Natural killer cell (primary cell): ENCODE data around the gene LMX1A. TPM values are rescaled to one million over a fixed set of nuclear protein-coding genes. Genes with fewer than 3 reads are reported as not detected.

Experiments used
- ATAC-seq, 3 donors: fragments of 150-1000 bp in 2 of 3; fragments of 200-7000 bp in 1 of 3; cut with Tn5 transposase; 1 replicate in 1 of 3; 2 replicates in 2 of 3; pipeline ENCODE4 v1.10.0; 2021; ENCODE audit warnings: mild to moderate bottlenecking in 2 of 3, moderate library complexity in 2 of 3
- DNase-seq, 2 donors: peaks; one replicate each; pipeline versions ENCODE4 v3.0.0 to v3.0.0-alpha.2; 2013 to 2021; ENCODE audit warnings: mixed read lengths in 1 of 2
- H3K27ac ChIP-seq: one replicate; pipeline ENCODE4 v1.5.1; 2013; ENCODE audit warnings: mild to moderate bottlenecking, low read length
- H3K27me3 ChIP-seq: one replicate; pipeline ENCODE4 v1.6.1; 2013; ENCODE audit warnings: low read length; ENCODE audit not compliant: control insufficient read depth, insufficient read depth
- H3K36me3 ChIP-seq: one replicate; pipeline ENCODE4 v1.6.1; 2013; ENCODE audit warnings: low read length; ENCODE audit not compliant: control insufficient read depth, insufficient read depth
- H3K4me1 ChIP-seq: one replicate; pipeline ENCODE4 v1.6.1; 2013; ENCODE audit warnings: low read length; ENCODE audit not compliant: control insufficient read depth, insufficient read depth
- H3K4me3 ChIP-seq: one replicate; pipeline ENCODE4 v1.5.1; 2013; ENCODE audit warnings: low read length
- H3K9me3 ChIP-seq: one replicate; pipeline ENCODE4 v1.6.1; 2013; ENCODE audit warnings: low read length; ENCODE audit not compliant: control insufficient read depth, insufficient read depth
- H3K27ac Mint-ChIP-seq, 2 donors: one replicate each; pipeline ENCODE4 v1.8.0; 2022; ENCODE audit warnings: mild to moderate bottlenecking in 2 of 2, mixed read lengths in 2 of 2, moderate library complexity in 1 of 2
- H3K27me3 Mint-ChIP-seq, 2 donors: one replicate each; pipeline ENCODE4 v1.8.0; 2022; ENCODE audit warnings: low read depth in 2 of 2, mixed read lengths in 2 of 2
- H3K36me3 Mint-ChIP-seq: one replicate; pipeline ENCODE4 v1.8.0; 2022; ENCODE audit warnings: mixed read lengths
- H3K4me1 Mint-ChIP-seq, 2 donors: one replicate each; pipeline ENCODE4 v1.8.0; 2022; ENCODE audit warnings: mixed read lengths in 2 of 2
- H3K4me3 Mint-ChIP-seq: one replicate; pipeline ENCODE4 v1.8.0; 2022; ENCODE audit warnings: mild to moderate bottlenecking, moderate library complexity, mixed read lengths
- H3K9me3 Mint-ChIP-seq, 2 donors: one replicate each; pipeline ENCODE4 v1.8.0; 2022; ENCODE audit warnings: mixed read lengths in 2 of 2
- WGBS: methylation state at CpG from one replicate; pipeline ENCODE4 v1.1.7; 2013; ENCODE audit warnings: missing lambda C conversion rate; ENCODE audit not compliant: insufficient coverage; 5-methylcytosine and 5-hydroxymethylcytosine counted together
- intact Hi-C: fragments of 100-400 bp; cut with micrococcal nuclease; formaldehyde crosslinking; loops from one replicate; pipeline ENCODE4 v1.14.2; 2022
- total RNA-seq, 4 donors: library from RNA; stranded (reverse); fragments of 120-200 nt in 1 of 4; gene quantifications; one replicate each; pipeline versions ENCODE4 v1.2.3 to v1.2.4, GENCODE V29; 2013 to 2022
- TF ChIP-seq, protein P1 (sequence below): fragments of 200-600 bp; IDR thresholded peaks from one replicate; pipeline ENCODE4 v1.8.0; 2022; ENCODE audit warnings: antibody characterized with exemption

LMX1A gene
- total RNA-seq, 3 donors from 2014 or later (not counting 1 experiment from before 2014, with no cell fraction given): not detected

DNA sequence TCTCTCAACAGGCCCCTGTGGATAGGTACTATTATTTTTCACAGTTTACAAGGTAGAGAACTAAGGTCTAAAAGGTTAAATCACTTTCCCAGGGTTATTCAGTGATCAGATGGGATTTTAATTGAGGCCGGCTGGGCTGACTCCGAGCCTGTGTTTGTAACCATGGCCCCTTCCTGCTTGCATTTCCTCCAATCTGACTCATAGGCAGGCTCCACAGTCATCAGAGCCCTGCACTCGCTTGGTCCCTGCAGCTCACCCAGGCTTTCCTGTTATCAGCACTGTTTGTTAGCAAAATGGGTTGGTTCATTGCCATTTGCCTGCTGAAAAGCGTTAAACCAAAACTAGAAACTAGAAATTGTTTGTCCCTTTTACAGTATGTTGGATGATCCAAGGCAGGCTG, 41.4 kb upstream of the LMX1A start:
- peaks cover 4% of the 10 kb centered on the region for H3K27me3 ChIP-seq

DNA sequence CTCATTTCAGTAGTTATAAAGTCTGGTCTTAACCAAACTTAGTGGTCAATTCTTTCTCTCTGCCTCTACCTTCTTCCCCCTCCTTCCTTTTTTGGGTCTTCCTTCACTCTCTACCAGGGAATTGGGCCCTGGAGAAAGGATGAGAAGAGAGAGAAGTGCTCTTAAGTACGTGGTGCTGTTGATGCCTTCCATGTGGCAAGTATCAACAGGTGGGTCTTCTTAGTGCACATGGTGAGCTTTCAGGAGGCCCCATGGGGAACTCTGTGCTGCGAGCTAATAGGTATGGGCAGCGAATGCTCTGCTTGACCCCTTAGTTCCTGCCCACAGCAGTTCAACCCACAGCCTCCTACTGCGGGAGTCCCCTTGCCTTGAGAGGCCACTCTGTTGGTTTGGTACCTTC, 39.4 kb upstream of the LMX1A start:
- Mint-ChIP-seq H3K27ac (no peak overlapping the region), H3K4me1 (peaks cover 13 to 19% of the 10 kb centered on the region in 2 donors), H3K36me3 (no peaks in the 10 kb centered on the region), H3K9me3 (no peaks in the 10 kb centered on the region), H3K27me3 (peaks cover 32 to 48% of the 10 kb centered on the region in 2 donors), H3K4me3 (no peak overlapping the region)
- no peak for ATAC-seq
- Histone ChIP-seq H3K4me3 (no peak overlapping the region), H3K4me1 (peaks cover 14% of the 10 kb centered on the region), H3K9me3 (no peaks in the 10 kb centered on the region), H3K36me3 (no peaks in the 10 kb centered on the region), H3K27me3 (peaks cover 18% of the 10 kb centered on the region), H3K27ac (no peak overlapping the region)
- 83% methylated on average over 4 of the region's 4 CpGs for WGBS
- intact Hi-C loops: no loop called here
- TF ChIP-seq, protein P1, sequence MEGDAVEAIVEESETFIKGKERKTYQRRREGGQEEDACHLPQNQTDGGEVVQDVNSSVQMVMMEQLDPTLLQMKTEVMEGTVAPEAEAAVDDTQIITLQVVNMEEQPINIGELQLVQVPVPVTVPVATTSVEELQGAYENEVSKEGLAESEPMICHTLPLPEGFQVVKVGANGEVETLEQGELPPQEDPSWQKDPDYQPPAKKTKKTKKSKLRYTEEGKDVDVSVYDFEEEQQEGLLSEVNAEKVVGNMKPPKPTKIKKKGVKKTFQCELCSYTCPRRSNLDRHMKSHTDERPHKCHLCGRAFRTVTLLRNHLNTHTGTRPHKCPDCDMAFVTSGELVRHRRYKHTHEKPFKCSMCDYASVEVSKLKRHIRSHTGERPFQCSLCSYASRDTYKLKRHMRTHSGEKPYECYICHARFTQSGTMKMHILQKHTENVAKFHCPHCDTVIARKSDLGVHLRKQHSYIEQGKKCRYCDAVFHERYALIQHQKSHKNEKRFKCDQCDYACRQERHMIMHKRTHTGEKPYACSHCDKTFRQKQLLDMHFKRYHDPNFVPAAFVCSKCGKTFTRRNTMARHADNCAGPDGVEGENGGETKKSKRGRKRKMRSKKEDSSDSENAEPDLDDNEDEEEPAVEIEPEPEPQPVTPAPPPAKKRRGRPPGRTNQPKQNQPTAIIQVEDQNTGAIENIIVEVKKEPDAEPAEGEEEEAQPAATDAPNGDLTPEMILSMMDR: no peak
- no peak for DNase-seq

More for the DNA sequence above, 41.4 kb upstream of the LMX1A start:
- Histone ChIP-seq H3K4me1 (peaks cover 6% of the 10 kb centered on the region), H3K4me3 (no peak overlapping the region), H3K36me3 (no peaks in the 10 kb centered on the region), H3K27ac (no peak overlapping the region), H3K9me3 (no peaks in the 10 kb centered on the region)
- peaks cover 27 to 33% of the 10 kb centered on the region in 2 donors for H3K27me3 Mint-ChIP-seq
- no peak overlapping the region for H3K27ac Mint-ChIP-seq
- H3K36me3 Mint-ChIP-seq: no peaks in the 10 kb centered on the region
- WGBS: 16% methylated on average over 4 of the region's 4 CpGs
- no peaks in the 10 kb centered on the region for H3K9me3 Mint-ChIP-seq
- ATAC-seq (peak in 1 of 3 donors; percentile 34), DNase-seq (peak in 1 of 2 donors; percentile 11)
- no peak overlapping the region for H3K4me3 Mint-ChIP-seq
- intact Hi-C loops: no loop called here
- peaks cover 7 to 15% of the 10 kb centered on the region in 2 donors for H3K4me1 Mint-ChIP-seq
- TF ChIP-seq, protein P1: no peak

DNA sequence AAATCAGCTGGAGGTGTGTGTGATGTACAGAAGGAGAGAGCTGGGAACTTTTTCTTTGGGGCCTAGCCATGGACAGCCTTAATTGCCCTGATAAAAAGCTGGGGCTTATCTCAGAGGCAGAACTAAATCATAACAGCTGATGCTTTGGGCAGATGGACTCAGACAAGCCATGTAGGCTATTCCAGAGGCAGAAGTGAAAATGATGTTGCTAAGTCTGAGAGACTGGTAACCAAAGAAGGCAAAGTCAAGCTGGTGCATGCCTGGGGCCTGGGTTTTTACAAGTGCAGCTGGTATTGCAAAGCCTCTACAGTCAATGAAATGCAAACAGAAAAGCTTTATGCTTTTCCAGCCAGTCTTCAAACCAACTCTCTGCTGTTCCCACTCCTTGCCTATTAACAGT, 39.0 kb upstream of the LMX1A start:
- Mint-ChIP-seq H3K27me3 (peaks cover 28 to 52% of the 10 kb centered on the region in 2 donors), H3K9me3 (no peaks in the 10 kb centered on the region), H3K27ac (no peak overlapping the region), H3K4me1 (peaks cover 13 to 19% of the 10 kb centered on the region in 2 donors), H3K4me3 (no peak overlapping the region), H3K36me3 (no peaks in the 10 kb centered on the region)
- DNase-seq: no peak
- Histone ChIP-seq H3K4me3 (no peak overlapping the region), H3K4me1 (peaks cover 14% of the 10 kb centered on the region), H3K36me3 (no peaks in the 10 kb centered on the region), H3K27ac (no peak overlapping the region), H3K27me3 (peaks cover 18% of the 10 kb centered on the region), H3K9me3 (no peaks in the 10 kb centered on the region)
- no peak for ATAC-seq
- TF ChIP-seq, protein P1: no peak
- intact Hi-C loops: no loop called here
